WTC11 (cell line): ENCODE measurements around the gene CAMKMT. TPM values are rescaled to one million over a fixed set of nuclear protein-coding genes. Genes with fewer than 3 reads are reported as not detected.

Experiments
- ATAC-seq: fragments of 200-7000 bp; cut with Tn5 transposase; 2 replicates; pipeline ENCODE4 v1.10.0; 2021; ENCODE audit warnings: mild to moderate bottlenecking, moderate library complexity
- CTCF ChIA-PET: fragments of 300-600 bp; sonication (Branson Sonifier 250); formaldehyde crosslinking; loops from one replicate; lab custom pipeline; 2021; ENCODE audit warnings: antibody characterized with exemption; lab: Charles Lee
- POLR2A ChIA-PET: fragments of 350-600 bp; sonication (Branson Sonifier 250); formaldehyde crosslinking; loops from one replicate; lab custom pipeline; 2021; ENCODE audit warnings: antibody characterized with exemption; lab: Charles Lee
- DNase-seq: peaks from one replicate; pipeline ENCODE4 v3.0.0; 2021; ENCODE audit warnings: low spot score
- H3K27ac Mint-ChIP-seq: 2 replicates; pipeline ENCODE4 v1.8.0; 2021; ENCODE audit warnings: mixed read lengths
- H3K27me3 Mint-ChIP-seq: 2 replicates; pipeline ENCODE4 v1.8.0; 2021; ENCODE audit warnings: low read depth, mild to moderate bottlenecking, moderate library complexity, mixed read lengths
- H3K36me3 Mint-ChIP-seq: 2 replicates; pipeline ENCODE4 v1.8.0; 2021; ENCODE audit warnings: mixed read lengths
- H3K4me1 Mint-ChIP-seq: 2 replicates; pipeline ENCODE4 v1.8.0; 2022; ENCODE audit warnings: mixed read lengths
- H3K4me3 Mint-ChIP-seq: 2 replicates; pipeline ENCODE4 v1.8.0; 2021; ENCODE audit warnings: mild to moderate bottlenecking, moderate library complexity, mixed read lengths
- H3K9me3 Mint-ChIP-seq: 2 replicates; pipeline ENCODE4 v1.8.0; 2021; ENCODE audit warnings: mixed read lengths
- CBFB ChIP-seq: sonication (generic); formaldehyde crosslinking; IDR thresholded peaks from 2 replicates; pipeline ENCODE4 v1.8.1; 2022; ENCODE audit warnings: mild to moderate bottlenecking, low read depth, missing genetic modification reagents
- CREM ChIP-seq: sonication (generic); formaldehyde crosslinking; IDR thresholded peaks from 2 replicates; pipeline ENCODE4 v1.8.1; 2022; ENCODE audit warnings: mild to moderate bottlenecking, missing genetic modification reagents, moderate library complexity
- FOXJ3 ChIP-seq: sonication (generic); formaldehyde crosslinking; IDR thresholded peaks from 2 replicates; pipeline ENCODE4 v1.9.0; 2021; ENCODE audit warnings: missing genetic modification reagents, mild to moderate bottlenecking, borderline replicate concordance
- GABPB1 ChIP-seq: sonication (generic); formaldehyde crosslinking; IDR thresholded peaks from 2 replicates; pipeline ENCODE4 v1.8.1; 2023; ENCODE audit warnings: mild to moderate bottlenecking, missing genetic modification reagents
- MXD4 ChIP-seq: fragments of 250-450 bp; sonication (Bioruptor Pico); IDR thresholded peaks from 2 replicates; pipeline ENCODE4 v1.8.0; 2021; ENCODE audit warnings: mild to moderate bottlenecking, moderate library complexity, borderline replicate concordance
- NFE2L1 ChIP-seq: sonication (generic); formaldehyde crosslinking; IDR thresholded peaks from 2 replicates; pipeline ENCODE4 v1.8.1; 2023; ENCODE audit warnings: missing genetic modification reagents
- NR2C2 ChIP-seq: sonication (generic); formaldehyde crosslinking; IDR thresholded peaks from 2 replicates; pipeline ENCODE4 v1.8.0; 2022; ENCODE audit warnings: mild to moderate bottlenecking, missing genetic modification reagents
- OVOL2 ChIP-seq: fragments of 250-450 bp; sonication (Bioruptor Pico); IDR thresholded peaks from 2 replicates; pipeline ENCODE4 v1.9.0; 2021; ENCODE audit warnings: mild to moderate bottlenecking, borderline replicate concordance
- SP1 ChIP-seq: sonication (generic); formaldehyde crosslinking; conservative IDR thresholded peaks from 2 replicates; pipeline ENCODE4 v1.8.1; 2022; ENCODE audit warnings: missing genetic modification reagents
- TCF7 ChIP-seq: sonication (generic); formaldehyde crosslinking; IDR thresholded peaks from 2 replicates; pipeline ENCODE4 v1.8.0; 2022; ENCODE audit warnings: mild to moderate bottlenecking, low read depth, missing genetic modification reagents, moderate library complexity
- ZNF121 ChIP-seq: sonication (generic); formaldehyde crosslinking; IDR thresholded peaks from 2 replicates; pipeline ENCODE4 v1.8.0; 2023; ENCODE audit warnings: missing genetic modification reagents
- ZNF138 ChIP-seq: sonication (generic); formaldehyde crosslinking; conservative IDR thresholded peaks from 2 replicates; pipeline ENCODE4 v1.8.1; 2022; ENCODE audit warnings: mild to moderate bottlenecking, moderate library complexity, missing genetic modification reagents
- ZNF219 ChIP-seq: sonication (generic); formaldehyde crosslinking; IDR thresholded peaks from 2 replicates; pipeline ENCODE4 v1.8.0; 2023; ENCODE audit warnings: missing genetic modification reagents, mild to moderate bottlenecking, borderline replicate concordance
- ZNF416 ChIP-seq: fragments of 250-450 bp; sonication (Bioruptor Pico); IDR thresholded peaks from 2 replicates; pipeline ENCODE4 v1.9.0; 2021; ENCODE audit warnings: mild to moderate bottlenecking, inconsistent platforms
- total RNA-seq: library from RNA; stranded (reverse); gene quantifications from 3 replicates; pipeline ENCODE4 v1.2.3, GENCODE V29; 2021
- TF ChIP-seq, protein P1 (sequence below): sonication (generic); formaldehyde crosslinking; IDR thresholded peaks from 2 replicates; pipeline ENCODE4 v1.8.0; 2023; ENCODE audit warnings: missing genetic modification reagents, mild to moderate bottlenecking, borderline replicate concordance
- TF ChIP-seq, protein P2 (sequence below): sonication (generic); formaldehyde crosslinking; conservative IDR thresholded peaks from 2 replicates; pipeline ENCODE4 v1.8.1; 2022; ENCODE audit warnings: mild to moderate bottlenecking, missing genetic modification reagents
- TF ChIP-seq, protein P3 (sequence below): sonication (generic); formaldehyde crosslinking; IDR thresholded peaks from 2 replicates; pipeline ENCODE4 v1.8.1; 2022; ENCODE audit warnings: mild to moderate bottlenecking, moderate library complexity, missing genetic modification reagents
- TF ChIP-seq, protein P4 (sequence below): sonication (generic); formaldehyde crosslinking; IDR thresholded peaks from 2 replicates; pipeline ENCODE4 v1.8.0; 2022; ENCODE audit warnings: mild to moderate bottlenecking, missing genetic modification reagents
- TF ChIP-seq, protein P5 (sequence below): fragments of 250-450 bp; sonication (Bioruptor Pico); IDR thresholded peaks from 2 replicates; pipeline ENCODE4 v1.9.0; 2021; ENCODE audit warnings: mild to moderate bottlenecking
- TF ChIP-seq, protein P6 (sequence below): fragments of 200-600 bp; IDR thresholded peaks from 2 replicates; pipeline ENCODE4 v1.8.0; 2022; ENCODE audit warnings: antibody characterized with exemption

The CAMKMT gene
- total RNA-seq, 1 experiment from 2014 or later, result 20.6 TPM

DNA sequence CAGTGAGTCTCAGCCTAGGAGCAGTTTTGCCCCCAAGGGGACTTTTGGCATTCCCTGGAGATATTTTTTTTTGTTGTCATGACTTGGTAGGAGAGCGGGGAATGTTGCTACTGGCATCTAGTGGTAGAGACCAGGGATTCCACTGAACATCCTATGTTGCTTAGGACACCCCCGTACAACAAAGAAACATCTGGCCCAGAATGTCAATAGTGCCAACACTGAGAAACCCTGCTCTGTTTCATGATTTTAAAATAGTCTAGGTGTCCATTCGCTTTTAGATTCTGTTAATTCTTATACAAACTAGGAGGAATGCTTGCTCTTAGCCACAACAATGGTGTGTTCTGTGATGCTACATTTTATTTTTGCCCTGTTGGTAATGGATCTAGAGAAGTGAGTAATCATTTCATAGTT is 353.9 kb downstream of the CAMKMT start:
- Mint-ChIP-seq H3K4me1 (peaks cover 14% of the 10 kb centered on the region), H3K27me3 (no peaks in the 10 kb centered on the region), H3K27ac (no peak overlapping the region), H3K4me3 (no peak overlapping the region), H3K36me3 (no peaks in the 10 kb centered on the region), H3K9me3 (no peaks in the 10 kb centered on the region)
- TF ChIP-seq NFE2L1 (CRISPR knock-in tag), result no peak
- no peak for TF ChIP-seq FOXJ3 (CRISPR knock-in tag)
- no peak for TF ChIP-seq NR2C2 (CRISPR knock-in tag)
- TF ChIP-seq SP1, result no peak
- TF ChIP-seq, protein P1, sequence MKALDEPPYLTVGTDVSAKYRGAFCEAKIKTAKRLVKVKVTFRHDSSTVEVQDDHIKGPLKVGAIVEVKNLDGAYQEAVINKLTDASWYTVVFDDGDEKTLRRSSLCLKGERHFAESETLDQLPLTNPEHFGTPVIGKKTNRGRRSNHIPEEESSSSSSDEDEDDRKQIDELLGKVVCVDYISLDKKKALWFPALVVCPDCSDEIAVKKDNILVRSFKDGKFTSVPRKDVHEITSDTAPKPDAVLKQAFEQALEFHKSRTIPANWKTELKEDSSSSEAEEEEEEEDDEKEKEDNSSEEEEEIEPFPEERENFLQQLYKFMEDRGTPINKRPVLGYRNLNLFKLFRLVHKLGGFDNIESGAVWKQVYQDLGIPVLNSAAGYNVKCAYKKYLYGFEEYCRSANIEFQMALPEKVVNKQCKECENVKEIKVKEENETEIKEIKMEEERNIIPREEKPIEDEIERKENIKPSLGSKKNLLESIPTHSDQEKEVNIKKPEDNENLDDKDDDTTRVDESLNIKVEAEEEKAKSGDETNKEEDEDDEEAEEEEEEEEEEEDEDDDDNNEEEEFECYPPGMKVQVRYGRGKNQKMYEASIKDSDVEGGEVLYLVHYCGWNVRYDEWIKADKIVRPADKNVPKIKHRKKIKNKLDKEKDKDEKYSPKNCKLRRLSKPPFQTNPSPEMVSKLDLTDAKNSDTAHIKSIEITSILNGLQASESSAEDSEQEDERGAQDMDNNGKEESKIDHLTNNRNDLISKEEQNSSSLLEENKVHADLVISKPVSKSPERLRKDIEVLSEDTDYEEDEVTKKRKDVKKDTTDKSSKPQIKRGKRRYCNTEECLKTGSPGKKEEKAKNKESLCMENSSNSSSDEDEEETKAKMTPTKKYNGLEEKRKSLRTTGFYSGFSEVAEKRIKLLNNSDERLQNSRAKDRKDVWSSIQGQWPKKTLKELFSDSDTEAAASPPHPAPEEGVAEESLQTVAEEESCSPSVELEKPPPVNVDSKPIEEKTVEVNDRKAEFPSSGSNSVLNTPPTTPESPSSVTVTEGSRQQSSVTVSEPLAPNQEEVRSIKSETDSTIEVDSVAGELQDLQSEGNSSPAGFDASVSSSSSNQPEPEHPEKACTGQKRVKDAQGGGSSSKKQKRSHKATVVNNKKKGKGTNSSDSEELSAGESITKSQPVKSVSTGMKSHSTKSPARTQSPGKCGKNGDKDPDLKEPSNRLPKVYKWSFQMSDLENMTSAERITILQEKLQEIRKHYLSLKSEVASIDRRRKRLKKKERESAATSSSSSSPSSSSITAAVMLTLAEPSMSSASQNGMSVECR, result no peak
- TF ChIP-seq, protein P2, sequence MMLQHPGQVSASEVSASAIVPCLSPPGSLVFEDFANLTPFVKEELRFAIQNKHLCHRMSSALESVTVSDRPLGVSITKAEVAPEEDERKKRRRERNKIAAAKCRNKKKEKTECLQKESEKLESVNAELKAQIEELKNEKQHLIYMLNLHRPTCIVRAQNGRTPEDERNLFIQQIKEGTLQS (CRISPR knock-in tag), result no peak
- TF ChIP-seq, protein P3, sequence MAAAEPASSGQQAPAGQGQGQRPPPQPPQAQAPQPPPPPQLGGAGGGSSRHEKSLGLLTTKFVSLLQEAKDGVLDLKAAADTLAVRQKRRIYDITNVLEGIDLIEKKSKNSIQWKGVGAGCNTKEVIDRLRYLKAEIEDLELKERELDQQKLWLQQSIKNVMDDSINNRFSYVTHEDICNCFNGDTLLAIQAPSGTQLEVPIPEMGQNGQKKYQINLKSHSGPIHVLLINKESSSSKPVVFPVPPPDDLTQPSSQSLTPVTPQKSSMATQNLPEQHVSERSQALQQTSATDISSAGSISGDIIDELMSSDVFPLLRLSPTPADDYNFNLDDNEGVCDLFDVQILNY, result no peak
- TF ChIP-seq TCF7 (CRISPR knock-in tag), result no peak
- TF ChIP-seq, protein P4, sequence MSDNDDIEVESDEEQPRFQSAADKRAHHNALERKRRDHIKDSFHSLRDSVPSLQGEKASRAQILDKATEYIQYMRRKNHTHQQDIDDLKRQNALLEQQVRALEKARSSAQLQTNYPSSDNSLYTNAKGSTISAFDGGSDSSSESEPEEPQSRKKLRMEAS (CRISPR knock-in tag), result no peak
- no peak for TF ChIP-seq ZNF416
- TF ChIP-seq GABPB1 (CRISPR knock-in tag), result no peak
- TF ChIP-seq, protein P5, sequence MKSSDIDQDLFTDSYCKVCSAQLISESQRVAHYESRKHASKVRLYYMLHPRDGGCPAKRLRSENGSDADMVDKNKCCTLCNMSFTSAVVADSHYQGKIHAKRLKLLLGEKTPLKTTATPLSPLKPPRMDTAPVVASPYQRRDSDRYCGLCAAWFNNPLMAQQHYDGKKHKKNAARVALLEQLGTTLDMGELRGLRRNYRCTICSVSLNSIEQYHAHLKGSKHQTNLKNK (CRISPR knock-in tag), result no peak
- no peak for TF ChIP-seq ZNF138 (CRISPR knock-in tag)
- CTCF ChIA-PET, result interaction anchor here (0.8 to 2.5 kb wide), 6 partner anchors 16 to 323 kb away, joined by 3 to 22 read pairs (median 4); no protein-coding TSS in a partner anchor
- DNase-seq, result peak; percentile 26
- peak; percentile 97 for ATAC-seq
- POLR2A ChIA-PET, result no interaction called here

DNA sequence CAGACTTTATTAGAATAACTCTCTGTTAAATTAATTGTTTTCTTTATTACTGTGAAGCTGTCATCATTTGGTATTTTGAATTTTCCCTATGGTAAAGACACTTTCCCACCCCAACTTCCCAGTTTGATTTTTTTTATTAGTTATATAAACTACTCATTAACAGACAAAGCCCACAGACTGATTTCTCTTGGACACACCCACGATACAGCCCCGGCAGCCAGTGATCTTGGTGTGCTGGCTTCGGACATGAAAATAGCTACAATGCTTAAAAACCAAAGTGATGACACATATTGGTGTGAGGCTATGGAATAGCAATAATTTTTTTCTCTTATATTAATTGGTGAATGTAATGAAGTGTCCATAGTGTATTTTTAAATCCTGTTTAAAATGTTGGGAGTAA is 354.4 kb downstream of the CAMKMT start:
- ChIA-PET POLR2A (no interaction called here), CTCF (interaction anchor here (1.3 to 2.5 kb wide), 3 partner anchors 237 to 324 kb away, joined by 3 to 22 read pairs (median 6); no protein-coding TSS in a partner anchor)
- DNase-seq, result no peak
- Mint-ChIP-seq H3K4me3 (no peak overlapping the region), H3K27ac (no peak overlapping the region), H3K9me3 (no peaks in the 10 kb centered on the region), H3K4me1 (peaks cover 14% of the 10 kb centered on the region), H3K27me3 (no peaks in the 10 kb centered on the region), H3K36me3 (no peaks in the 10 kb centered on the region)
- ATAC-seq, result no peak
- TF ChIP-seq NFE2L1 (CRISPR knock-in tag) (no peak), CBFB (CRISPR knock-in tag) (no peak), ZNF219 (CRISPR knock-in tag) (no peak), ZNF121 (CRISPR knock-in tag) (no peak), MXD4 (CRISPR knock-in tag) (no peak), GABPB1 (CRISPR knock-in tag) (no peak), OVOL2 (CRISPR knock-in tag) (no peak), CREM (no peak)
- TF ChIP-seq, protein P1, result no peak
- TF ChIP-seq, protein P5 (CRISPR knock-in tag), result no peak
- TF ChIP-seq, protein P6, sequence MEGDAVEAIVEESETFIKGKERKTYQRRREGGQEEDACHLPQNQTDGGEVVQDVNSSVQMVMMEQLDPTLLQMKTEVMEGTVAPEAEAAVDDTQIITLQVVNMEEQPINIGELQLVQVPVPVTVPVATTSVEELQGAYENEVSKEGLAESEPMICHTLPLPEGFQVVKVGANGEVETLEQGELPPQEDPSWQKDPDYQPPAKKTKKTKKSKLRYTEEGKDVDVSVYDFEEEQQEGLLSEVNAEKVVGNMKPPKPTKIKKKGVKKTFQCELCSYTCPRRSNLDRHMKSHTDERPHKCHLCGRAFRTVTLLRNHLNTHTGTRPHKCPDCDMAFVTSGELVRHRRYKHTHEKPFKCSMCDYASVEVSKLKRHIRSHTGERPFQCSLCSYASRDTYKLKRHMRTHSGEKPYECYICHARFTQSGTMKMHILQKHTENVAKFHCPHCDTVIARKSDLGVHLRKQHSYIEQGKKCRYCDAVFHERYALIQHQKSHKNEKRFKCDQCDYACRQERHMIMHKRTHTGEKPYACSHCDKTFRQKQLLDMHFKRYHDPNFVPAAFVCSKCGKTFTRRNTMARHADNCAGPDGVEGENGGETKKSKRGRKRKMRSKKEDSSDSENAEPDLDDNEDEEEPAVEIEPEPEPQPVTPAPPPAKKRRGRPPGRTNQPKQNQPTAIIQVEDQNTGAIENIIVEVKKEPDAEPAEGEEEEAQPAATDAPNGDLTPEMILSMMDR, result no peak
